ENCODE measurements around the gene TIMM21.

TIMM21 gene

GRCh38 chr18:74115046-74115445 is 33.3 kb upstream of the TIMM21 start:
- no peak for TF ChIP-seq CTCF (IDR thresholded peaks at IDR 0.05; ENCODE audit: low read depth, low read length)
- H3K4me3 ChIP-seq (replicated peaks in 1 of 2; ENCODE audit: low read depth in 2 of 2, low read length in 2 of 2) = no peak overlapping the region
- DNase-seq (ENCODE audit: low read depth in 2 of 2) = peak; percentile 1 to 46

GRCh38 chr18:74116633-74117554 is 31.4 kb upstream of the TIMM21 start:
- DNase-seq (ENCODE audit: low read depth in 2 of 2) = peak; percentile 60 to 69
- H3K4me3 ChIP-seq (replicated peaks in 1 of 2; ENCODE audit: low read depth in 2 of 2, low read length in 2 of 2) = no peak overlapping the region

DNA sequence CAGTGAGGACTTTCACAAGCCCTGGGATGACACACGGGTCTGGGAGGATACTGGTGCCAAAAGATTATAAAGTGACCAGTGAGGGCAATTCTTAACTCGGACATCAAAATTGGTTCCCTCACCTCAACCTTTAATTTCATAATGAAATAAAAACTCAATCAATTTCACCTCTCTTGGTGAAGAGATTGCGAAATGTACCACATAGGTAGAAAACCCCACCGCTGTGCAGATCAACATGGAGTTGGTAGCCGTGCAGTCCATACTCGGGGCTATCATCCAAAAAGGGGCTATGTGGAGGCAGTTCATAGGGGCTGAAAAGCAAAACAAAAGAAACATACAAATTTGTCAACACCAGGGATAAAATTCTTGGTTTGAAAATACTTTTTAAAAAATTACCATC is 25.1 kb upstream of the TIMM21 start:
- H3K4me3 ChIP-seq (replicated peaks in 1 of 2; ENCODE audit: low read depth in 2 of 2, low read length in 2 of 2) = no peak overlapping the region
- no peak for TF ChIP-seq CTCF (IDR thresholded peaks at IDR 0.05; ENCODE audit: low read depth, low read length)
- no peak for DNase-seq (ENCODE audit: low read depth in 2 of 2)

More at GRCh38 chr18:74116633-74117554, 31.4 kb upstream of the TIMM21 start:
- peak; percentile 74 for TF ChIP-seq CTCF (IDR thresholded peaks at IDR 0.05; ENCODE audit: low read depth, low read length)

GRCh38 chr18:74124642-74125041 is 23.7 kb upstream of the TIMM21 start:
- no peak for DNase-seq (ENCODE audit: low read depth in 2 of 2)
- no peak for TF ChIP-seq CTCF (IDR thresholded peaks at IDR 0.05; ENCODE audit: low read depth, low read length)
- no peak overlapping the region for H3K4me3 ChIP-seq (replicated peaks in 1 of 2; ENCODE audit: low read depth in 2 of 2, low read length in 2 of 2)

GRCh38 chr18:74126684-74127655 is 21.4 kb upstream of the TIMM21 start:
- no peak for TF ChIP-seq CTCF (IDR thresholded peaks at IDR 0.05; ENCODE audit: low read depth, low read length)

DNA sequence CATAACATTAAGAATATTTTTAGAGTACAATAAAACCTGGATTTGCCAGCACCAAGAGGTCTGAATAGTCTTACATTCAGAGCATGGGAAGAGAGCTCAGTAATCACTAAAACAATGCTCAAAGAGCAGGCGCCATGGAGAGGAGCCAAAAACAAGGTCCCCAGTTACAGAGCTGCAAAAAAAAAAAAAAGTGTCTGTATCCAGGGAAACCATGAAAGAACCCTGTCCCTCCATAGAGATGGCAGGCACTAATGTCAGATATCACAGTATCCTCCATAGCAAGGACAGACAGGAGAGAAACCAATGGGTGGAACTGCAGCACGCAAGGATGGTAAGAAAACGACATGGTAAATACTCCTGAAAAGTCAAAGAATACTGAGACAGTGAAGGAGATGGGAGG is 20.2 kb upstream of the TIMM21 start:
- H3K4me3 ChIP-seq (replicated peaks in 1 of 2; ENCODE audit: low read depth in 2 of 2, low read length in 2 of 2) = no peak overlapping the region
- no peak for TF ChIP-seq CTCF (IDR thresholded peaks at IDR 0.05; ENCODE audit: low read depth, low read length)
- DNase-seq (ENCODE audit: low read depth in 2 of 2) = no peak

More at GRCh38 chr18:74126684-74127655, 21.4 kb upstream of the TIMM21 start:
- no peak overlapping the region for H3K4me3 ChIP-seq (replicated peaks in 1 of 2; ENCODE audit: low read depth in 2 of 2, low read length in 2 of 2)
- DNase-seq (ENCODE audit: low read depth in 2 of 2) = no peak
